Measurements from ENCODE around the gene SP2.

SP2 gene

DNA sequence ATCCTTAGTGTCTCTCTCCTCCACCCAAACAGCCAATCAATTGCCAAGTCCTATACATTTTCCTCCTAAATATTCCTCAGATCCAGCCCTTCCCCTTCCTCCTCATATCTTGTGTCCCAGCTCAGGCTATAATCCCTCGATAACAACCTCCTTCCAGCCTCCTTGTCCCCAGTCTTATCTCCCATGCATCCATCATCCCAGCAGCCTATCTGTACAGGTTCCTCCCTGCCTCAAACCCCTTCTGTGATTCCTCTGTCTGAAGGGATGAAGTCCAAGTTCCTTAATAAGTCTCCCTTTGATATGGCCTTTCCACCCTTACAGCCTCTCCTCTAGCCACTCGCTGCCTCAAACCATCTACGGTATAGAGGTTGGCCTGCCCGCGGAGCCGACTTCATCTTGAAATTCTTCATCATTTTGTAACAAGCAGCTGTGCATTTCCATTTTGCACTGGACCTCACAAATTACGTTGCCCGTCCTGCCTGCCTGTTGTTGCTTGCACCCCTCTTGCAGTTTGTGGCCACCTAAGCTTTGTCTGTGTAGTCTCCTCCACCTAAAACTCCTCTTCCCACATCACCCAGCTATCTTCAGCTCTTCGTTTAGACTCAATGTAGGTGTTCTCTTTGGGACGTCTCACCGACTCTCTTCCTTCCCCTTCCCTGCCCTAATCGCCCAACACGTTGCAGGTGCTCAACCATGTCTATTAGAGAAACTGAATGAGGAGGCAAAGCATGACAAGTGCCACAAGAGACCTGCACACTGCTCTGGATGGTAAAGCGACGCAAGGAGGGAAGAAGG is 74.1 kb downstream of the SP2 start:
- Histone ChIP-seq H4K8ac (ENCODE audit: low read depth, low read length) (no peak overlapping the region), H3K4me1 (ENCODE audit: control insufficient read depth, low read depth, low read length) (no peaks in the 10 kb centered on the region), H3K56ac (ENCODE audit: low read length) (peak overlapping the region; percentile 77), H3K4me3 (ENCODE audit: low read length) (no peak overlapping the region), H3K4me2 (ENCODE audit: low read length) (peak overlapping the region; percentile 34), H2BK5ac (ENCODE audit: low read length) (no peak overlapping the region), H3K79me2 (ENCODE audit: control insufficient read depth, insufficient read depth, low read length) (no peaks in the 10 kb centered on the region), H3K27ac (ENCODE audit: low read depth, low read length) (no peak overlapping the region), H3K23ac (ENCODE audit: low read length) (no peak overlapping the region), H3K18ac (ENCODE audit: low read length) (no peak overlapping the region), H2BK15ac (replicated peaks; ENCODE audit: low read depth) (no peak overlapping the region), H2AK5ac (ENCODE audit: low read length) (no peak overlapping the region), H3K4ac (ENCODE audit: low read depth, low read length) (peak overlapping the region; percentile 19), H3K9ac (ENCODE audit: low read length) (peak overlapping the region; percentile 43), H3K27me3 (ENCODE audit: insufficient read depth, low read length, poor library complexity) (no peaks in the 10 kb centered on the region), H3K36me3 (ENCODE audit: control insufficient read depth, insufficient read depth, low read length) (no peaks in the 10 kb centered on the region), H2BK120ac (ENCODE audit: low read depth, low read length) (no peak overlapping the region), H4K5ac (ENCODE audit: low read length) (no peak overlapping the region), H3K79me1 (ENCODE audit: low read length) (peaks cover 2% of the 10 kb centered on the region)
- DNase-seq, result no peak
- no CpG with 5 or more reads among the region's 15 CpGs for WGBS (ENCODE audit: extremely low coverage, insufficient coverage, low lambda C conversion rate)

DNA sequence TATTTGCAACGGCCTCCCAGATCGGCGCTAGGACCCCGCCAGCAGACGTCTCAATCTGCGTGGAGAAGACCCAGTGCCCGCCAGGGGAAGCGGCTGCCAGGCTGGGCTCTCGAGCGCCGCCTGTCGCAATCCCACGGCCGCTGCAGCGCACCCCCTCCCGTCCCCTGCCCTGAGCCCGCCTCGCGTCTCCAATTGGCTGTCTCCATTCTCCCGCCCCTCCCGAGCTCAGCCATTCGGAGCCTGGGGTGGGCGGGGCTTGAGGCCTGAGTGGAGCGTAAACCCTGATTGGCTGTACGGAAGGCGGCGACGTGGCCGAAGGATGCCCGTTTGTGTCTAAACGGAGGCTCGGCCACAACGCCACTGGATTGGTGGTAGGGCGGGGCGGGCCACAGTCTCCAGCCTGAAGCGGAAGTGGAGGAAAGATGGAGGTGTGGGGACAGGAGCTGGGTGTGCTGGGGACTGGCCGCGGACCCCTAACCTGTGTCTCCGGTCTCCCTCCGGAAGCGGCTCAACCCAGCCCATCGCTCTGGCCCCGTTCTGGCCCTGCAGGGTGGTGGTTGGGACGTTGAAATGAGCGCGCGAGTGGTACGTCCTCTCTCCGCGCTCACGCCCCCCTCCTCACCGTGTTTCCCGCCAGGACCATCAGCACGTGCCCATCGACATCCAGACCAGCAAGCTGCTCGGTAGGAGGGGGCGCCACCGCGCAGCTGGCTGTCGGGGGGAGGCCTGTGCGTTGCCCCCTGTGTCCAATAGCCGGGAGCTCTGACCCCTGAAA is 74.9 kb downstream of the SP2 start, which contains the start of gene CDK5RAP3:
Gene CDK5RAP3 (plus strand): TSS at position 389 of the 775 bp plus-strand sequence. CDS start 34 bp downstream, at position 423.
- H3K4me3 ChIP-seq (ENCODE audit: low read length), result peak within 1 kb of the TSS; percentile 76
- no peaks in the 10 kb centered on the region for H3K79me2 ChIP-seq (ENCODE audit: control insufficient read depth, insufficient read depth, low read length)
- H3K27me3 ChIP-seq (ENCODE audit: insufficient read depth, low read length, poor library complexity), result no peaks in the 10 kb centered on the region
- DNase-seq, result peak; percentile 100
- no peak within 1 kb of the TSS for H2BK15ac ChIP-seq (replicated peaks; ENCODE audit: low read depth)
- no peak within 1 kb of the TSS for H3K23ac ChIP-seq (ENCODE audit: low read length)
- no peak within 1 kb of the TSS for H4K8ac ChIP-seq (ENCODE audit: low read depth, low read length)
- no peak within 1 kb of the TSS for H3K18ac ChIP-seq (ENCODE audit: low read length)
- no CpG with 5 or more reads among the region's 62 CpGs for WGBS (ENCODE audit: extremely low coverage, insufficient coverage, low lambda C conversion rate)
- H3K56ac ChIP-seq (ENCODE audit: low read length), result peak within 1 kb of the TSS; percentile 92
- H3K79me1 ChIP-seq (ENCODE audit: low read length), result peaks cover 2% of the 10 kb centered on the region
- no peak within 1 kb of the TSS for H3K27ac ChIP-seq (ENCODE audit: low read depth, low read length)
- peaks cover 2% of the 10 kb centered on the region for H3K36me3 ChIP-seq (ENCODE audit: control insufficient read depth, insufficient read depth, low read length)
- H4K5ac ChIP-seq (ENCODE audit: low read length), result no peak within 1 kb of the TSS
- H3K4me1 ChIP-seq (ENCODE audit: control insufficient read depth, low read depth, low read length), result no peaks in the 10 kb centered on the region
- H2AK5ac ChIP-seq (ENCODE audit: low read length), result peak within 1 kb of the TSS; percentile 81
- peak within 1 kb of the TSS; percentile 61 for H3K4me2 ChIP-seq (ENCODE audit: low read length)
- peak within 1 kb of the TSS; percentile 84 for H3K9ac ChIP-seq (ENCODE audit: low read length)
- peak within 1 kb of the TSS; percentile 21 for H2BK5ac ChIP-seq (ENCODE audit: low read length)
- no peak within 1 kb of the TSS for H2BK120ac ChIP-seq (ENCODE audit: low read depth, low read length)
- H3K4ac ChIP-seq (ENCODE audit: low read depth, low read length), result peak within 1 kb of the TSS; percentile 44

- no peaks in the 10 kb centered on the region for H3K4me1 ChIP-seq (ENCODE audit: control insufficient read depth, low read depth, low read length)
- H4K8ac ChIP-seq (ENCODE audit: low read depth, low read length), result no peak overlapping the region
- H3K9ac ChIP-seq (ENCODE audit: low read length), result no peak overlapping the region
- no peak overlapping the region for H3K56ac ChIP-seq (ENCODE audit: low read length)
- H2BK5ac ChIP-seq (ENCODE audit: low read length), result no peak overlapping the region
- no CpG with 5 or more reads among the region's 8 CpGs for WGBS (ENCODE audit: extremely low coverage, insufficient coverage, low lambda C conversion rate)
- H3K18ac ChIP-seq (ENCODE audit: low read length), result no peak overlapping the region
- H2BK15ac ChIP-seq (replicated peaks; ENCODE audit: low read depth), result no peak overlapping the region
- H3K4me3 ChIP-seq (ENCODE audit: low read length), result no peak overlapping the region
- no peak for DNase-seq
- no peak overlapping the region for H2BK120ac ChIP-seq (ENCODE audit: low read depth, low read length)
- no peak overlapping the region for H4K5ac ChIP-seq (ENCODE audit: low read length)
- H3K23ac ChIP-seq (ENCODE audit: low read length), result no peak overlapping the region
- H3K79me2 ChIP-seq (ENCODE audit: control insufficient read depth, insufficient read depth, low read length), result no peaks in the 10 kb centered on the region
- peaks cover 4% of the 10 kb centered on the region for H3K36me3 ChIP-seq (ENCODE audit: control insufficient read depth, insufficient read depth, low read length)
- no peak overlapping the region for H2AK5ac ChIP-seq (ENCODE audit: low read length)
- H3K79me1 ChIP-seq (ENCODE audit: low read length), result peaks cover 2% of the 10 kb centered on the region
- no peaks in the 10 kb centered on the region for H3K27me3 ChIP-seq (ENCODE audit: insufficient read depth, low read length, poor library complexity)
- H3K27ac ChIP-seq (ENCODE audit: low read depth, low read length), result no peak overlapping the region
- no peak overlapping the region for H3K4ac ChIP-seq (ENCODE audit: low read depth, low read length)
- no peak overlapping the region for H3K4me2 ChIP-seq (ENCODE audit: low read length)
Measured at GRCh38 chr17:47973541-47973940, 77.5 kb downstream of the SP2 start.

GRCh38 chr17:47975189-47975822 is 79.3 kb downstream of the SP2 start:
- peaks cover 5% of the 10 kb centered on the region for H3K36me3 ChIP-seq (ENCODE audit: control insufficient read depth, insufficient read depth, low read length)

GRCh38 chr17:47975823-47976205 is 79.8 kb downstream of the SP2 start:
- Histone ChIP-seq H3K27ac (ENCODE audit: low read depth, low read length) (no peak overlapping the region), H3K79me2 (ENCODE audit: control insufficient read depth, insufficient read depth, low read length) (no peaks in the 10 kb centered on the region), H4K8ac (ENCODE audit: low read depth, low read length) (no peak overlapping the region), H3K4me2 (ENCODE audit: low read length) (no peak overlapping the region), H2BK15ac (replicated peaks; ENCODE audit: low read depth) (no peak overlapping the region), H2BK5ac (ENCODE audit: low read length) (no peak overlapping the region), H2AK5ac (ENCODE audit: low read length) (no peak overlapping the region), H3K79me1 (ENCODE audit: low read length) (peaks cover 2% of the 10 kb centered on the region), H3K56ac (ENCODE audit: low read length) (no peak overlapping the region), H3K18ac (ENCODE audit: low read length) (no peak overlapping the region), H3K27me3 (ENCODE audit: insufficient read depth, low read length, poor library complexity) (no peaks in the 10 kb centered on the region), H3K23ac (ENCODE audit: low read length) (no peak overlapping the region), H3K9ac (ENCODE audit: low read length) (no peak overlapping the region), H3K4me1 (ENCODE audit: control insufficient read depth, low read depth, low read length) (no peaks in the 10 kb centered on the region), H4K5ac (ENCODE audit: low read length) (no peak overlapping the region), H3K4me3 (ENCODE audit: low read length) (no peak overlapping the region), H3K4ac (ENCODE audit: low read depth, low read length) (no peak overlapping the region), H2BK120ac (ENCODE audit: low read depth, low read length) (no peak overlapping the region), H3K36me3 (ENCODE audit: control insufficient read depth, insufficient read depth, low read length) (peaks cover 8% of the 10 kb centered on the region)
- no peak for DNase-seq
- WGBS (ENCODE audit: extremely low coverage, insufficient coverage, low lambda C conversion rate), result no CpG with 5 or more reads among the region's 10 CpGs

More at GRCh38 chr17:47975189-47975822, 79.3 kb downstream of the SP2 start:
- Histone ChIP-seq H3K79me1 (ENCODE audit: low read length) (peaks cover 2% of the 10 kb centered on the region), H3K27me3 (ENCODE audit: insufficient read depth, low read length, poor library complexity) (no peaks in the 10 kb centered on the region), H3K4ac (ENCODE audit: low read depth, low read length) (no peak overlapping the region), H2AK5ac (ENCODE audit: low read length) (no peak overlapping the region), H2BK120ac (ENCODE audit: low read depth, low read length) (no peak overlapping the region), H4K5ac (ENCODE audit: low read length) (no peak overlapping the region), H3K79me2 (ENCODE audit: control insufficient read depth, insufficient read depth, low read length) (no peaks in the 10 kb centered on the region), H3K18ac (ENCODE audit: low read length) (no peak overlapping the region), H3K4me2 (ENCODE audit: low read length) (no peak overlapping the region), H2BK5ac (ENCODE audit: low read length) (no peak overlapping the region), H3K4me1 (ENCODE audit: control insufficient read depth, low read depth, low read length) (no peaks in the 10 kb centered on the region), H3K56ac (ENCODE audit: low read length) (no peak overlapping the region), H3K9ac (ENCODE audit: low read length) (no peak overlapping the region), H3K4me3 (ENCODE audit: low read length) (no peak overlapping the region), H3K23ac (ENCODE audit: low read length) (no peak overlapping the region), H4K8ac (ENCODE audit: low read depth, low read length) (no peak overlapping the region), H2BK15ac (replicated peaks; ENCODE audit: low read depth) (no peak overlapping the region), H3K27ac (ENCODE audit: low read depth, low read length) (no peak overlapping the region)
- no peak for DNase-seq
- no CpG with 5 or more reads among the region's 15 CpGs for WGBS (ENCODE audit: extremely low coverage, insufficient coverage, low lambda C conversion rate)

All from mesendoderm (in vitro differentiated cells).